Mesenchymal stem cell (in vitro differentiated cells and primary cell): ENCODE data around the gene NMNAT2.

Experiments used
- DNase-seq: peaks from one replicate; pipeline ENCODE4 v3.0.0-alpha.2; 2013
- H2AFZ ChIP-seq: one replicate; pipeline ENCODE4 v1.6.1; 2013; ENCODE audit warnings: low read depth, mild to moderate bottlenecking, control low read depth, inconsistent platforms, low read length, moderate library complexity
- H2AK5ac ChIP-seq: 2 replicates; pipeline ENCODE4 v1.6.1; 2013; ENCODE audit warnings: low read length, moderate library complexity, mild to moderate bottlenecking, inconsistent platforms; ENCODE audit not compliant: severe bottlenecking
- H2BK120ac ChIP-seq: one replicate; pipeline ENCODE4 v1.6.1; 2013; ENCODE audit warnings: low read depth, mild to moderate bottlenecking, inconsistent platforms, low read length, moderate library complexity
- H2BK12ac ChIP-seq, 2 experiments: one replicate each; pipeline ENCODE4 v1.6.1; 2013; ENCODE audit warnings: inconsistent platforms in 2 of 2, low read length in 2 of 2, mild to moderate bottlenecking in 2 of 2, moderate library complexity in 2 of 2, control low read depth in 1 of 2
- H2BK15ac ChIP-seq: one replicate; pipeline ENCODE4 v1.6.1; 2013; ENCODE audit warnings: mild to moderate bottlenecking, low read depth, inconsistent platforms; ENCODE audit not compliant: poor library complexity, severe bottlenecking
- H2BK5ac ChIP-seq: 2 replicates; pipeline ENCODE4 v1.6.1; 2013; ENCODE audit warnings: low read depth, mild to moderate bottlenecking, low read length, control low read depth, inconsistent platforms; ENCODE audit not compliant: poor library complexity, severe bottlenecking
- H3K14ac ChIP-seq, 2 experiments: one replicate each; pipeline ENCODE4 v1.6.1; 2013; ENCODE audit warnings: inconsistent platforms in 2 of 2, low read length in 2 of 2, control low read depth in 1 of 2, mild to moderate bottlenecking in 1 of 2, moderate library complexity in 1 of 2
- H3K18ac ChIP-seq, 2 experiments: one replicate each; pipeline ENCODE4 v1.6.1; 2013; ENCODE audit warnings: inconsistent platforms in 2 of 2, low read length in 2 of 2, control low read depth in 1 of 2, low read depth in 1 of 2, mild to moderate bottlenecking in 1 of 2
- H3K23ac ChIP-seq, 2 experiments: one replicate each; pipeline ENCODE4 v1.6.1; 2013; ENCODE audit warnings: inconsistent platforms in 2 of 2, low read length in 2 of 2, mild to moderate bottlenecking in 2 of 2, moderate library complexity in 2 of 2, control low read depth in 1 of 2
- H3K27ac ChIP-seq: 2 replicates; pipeline ENCODE4 v1.5.1; 2013; ENCODE audit warnings: mild to moderate bottlenecking, moderate library complexity, low read length, control low read depth, inconsistent platforms; ENCODE audit not compliant: poor library complexity, severe bottlenecking
- H3K27me3 ChIP-seq, 2 experiments: 2 replicates each; pipeline versions ENCODE4 v1.6.1 to v1.7.0; 2013; ENCODE audit warnings: low read length in 2 of 2, mild to moderate bottlenecking in 2 of 2, moderate library complexity in 2 of 2, control low read depth in 1 of 2, inconsistent platforms in 1 of 2; ENCODE audit not compliant: control insufficient read depth in 1 of 2, insufficient read depth in 1 of 2
- H3K36me3 ChIP-seq, 2 experiments: 2 replicates each; pipeline versions ENCODE4 v1.6.1 to v1.7.0; 2013; ENCODE audit warnings: low read length in 2 of 2, control low read depth in 1 of 2, inconsistent platforms in 1 of 2, low read depth in 1 of 2, mild to moderate bottlenecking in 1 of 2; ENCODE audit not compliant: insufficient read depth in 2 of 2, control insufficient read depth in 1 of 2
- H3K4ac ChIP-seq, 2 experiments: one replicate each; pipeline ENCODE4 v1.6.1; 2013; ENCODE audit warnings: inconsistent platforms in 2 of 2, low read length in 2 of 2, mild to moderate bottlenecking in 2 of 2, moderate library complexity in 2 of 2, control low read depth in 1 of 2, low read depth in 1 of 2
- H3K4me1 ChIP-seq: 2 replicates; pipeline ENCODE4 v1.6.1; 2013; ENCODE audit warnings: low read depth, low read length, control low read depth; ENCODE audit not compliant: control insufficient read depth, insufficient read depth
- H3K4me2 ChIP-seq: 2 replicates; pipeline ENCODE4 v1.6.1; 2013; ENCODE audit warnings: low read length, mild to moderate bottlenecking, inconsistent platforms; ENCODE audit not compliant: poor library complexity, severe bottlenecking
- H3K4me3 ChIP-seq, 2 experiments: 2 replicates each; pipeline versions ENCODE4 v1.5.1 to v1.7.0; 2013; ENCODE audit warnings: low read length in 2 of 2, mild to moderate bottlenecking in 2 of 2, control low read depth in 1 of 2, low read depth in 1 of 2; ENCODE audit not compliant: insufficient read depth in 1 of 2
- H3K79me1 ChIP-seq: replicated peaks from 2 replicates; pipeline ENCODE4 v1.6.1; 2013; ENCODE audit warnings: mild to moderate bottlenecking, control low read depth, low read length, inconsistent platforms; ENCODE audit not compliant: poor library complexity, severe bottlenecking
- H3K9ac ChIP-seq: 2 replicates; pipeline ENCODE4 v1.7.0; 2013; ENCODE audit warnings: mild to moderate bottlenecking, low read length, moderate library complexity
- H3K9me3 ChIP-seq: 2 replicates; pipeline ENCODE4 v1.7.0; 2013; ENCODE audit warnings: mild to moderate bottlenecking, low read length; ENCODE audit not compliant: control insufficient read depth
- H4K8ac ChIP-seq: one replicate; pipeline ENCODE4 v1.6.1; 2013; ENCODE audit warnings: inconsistent platforms, mild to moderate bottlenecking, low read length, moderate library complexity
- H4K91ac ChIP-seq: one replicate; pipeline ENCODE4 v1.6.1; 2013; ENCODE audit warnings: mild to moderate bottlenecking, low read length, inconsistent platforms
- WGBS: methylation state at CpG from one replicate; pipeline ENCODE4 v1.1.7; 2013; ENCODE audit warnings: mixed read lengths; 5-methylcytosine and 5-hydroxymethylcytosine counted together

Gene NMNAT2

DNA sequence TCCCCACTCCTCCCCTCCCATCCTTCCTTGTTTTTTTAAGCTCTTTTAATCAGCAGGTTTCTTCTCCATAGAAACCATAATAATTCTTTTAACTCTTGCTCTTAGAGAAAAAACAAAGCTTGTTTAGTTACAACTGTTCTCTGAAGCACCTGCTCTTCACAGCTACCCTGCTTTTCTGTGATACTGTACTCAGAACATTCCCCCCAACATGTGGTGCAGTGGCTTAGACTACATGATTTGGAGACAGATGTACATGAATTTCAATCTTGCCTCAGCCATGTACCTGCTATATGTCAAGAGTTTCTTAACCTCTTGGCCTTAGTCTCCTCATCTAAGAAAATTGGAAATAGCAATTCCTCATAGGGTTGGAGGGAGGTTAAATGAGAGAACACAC lies 198.6 kb downstream of the NMNAT2 start:
- no peak overlapping the region for H3K18ac ChIP-seq
- H3K4me3 ChIP-seq: no peak overlapping the region
- H2AK5ac ChIP-seq: no peak overlapping the region
- peaks cover 2% of the 10 kb centered on the region for H3K4me1 ChIP-seq
- H2BK120ac ChIP-seq: no peak overlapping the region
- no peak overlapping the region for H2AFZ ChIP-seq
- no peak overlapping the region for H2BK12ac ChIP-seq
- no peak overlapping the region for H4K91ac ChIP-seq
- H2BK5ac ChIP-seq: no peak overlapping the region
- no peak overlapping the region for H3K4ac ChIP-seq
- no peak for DNase-seq
- no peaks in the 10 kb centered on the region for H3K9me3 ChIP-seq
- H3K9ac ChIP-seq: no peak overlapping the region
- H3K79me1 ChIP-seq: no peaks in the 10 kb centered on the region
- no peak overlapping the region for H3K4me2 ChIP-seq
- no peak overlapping the region for H3K14ac ChIP-seq
- H3K27me3 ChIP-seq: no peaks in the 10 kb centered on the region
- H2BK15ac ChIP-seq: no peak overlapping the region
- no peaks in the 10 kb centered on the region for H3K36me3 ChIP-seq
- no peak overlapping the region for H3K27ac ChIP-seq
- no peak overlapping the region for H4K8ac ChIP-seq
- no peak overlapping the region for H3K23ac ChIP-seq

- no peak overlapping the region for H3K23ac ChIP-seq
- 37% methylated on average over 5 of the region's 5 CpGs for WGBS
- H3K27me3 ChIP-seq: no peaks in the 10 kb centered on the region
- no peak overlapping the region for H2BK12ac ChIP-seq
- no peak overlapping the region for H4K8ac ChIP-seq
- no peaks in the 10 kb centered on the region for H3K36me3 ChIP-seq
- no peaks in the 10 kb centered on the region for H3K9me3 ChIP-seq
- H4K91ac ChIP-seq: no peak overlapping the region
- no peak overlapping the region for H3K27ac ChIP-seq
- H3K14ac ChIP-seq: no peak overlapping the region
- H2BK120ac ChIP-seq: no peak overlapping the region
- H2BK5ac ChIP-seq: no peak overlapping the region
- H2BK15ac ChIP-seq: no peak overlapping the region
- no peak overlapping the region for H3K4ac ChIP-seq
- H2AFZ ChIP-seq: no peak overlapping the region
- peaks cover 2% of the 10 kb centered on the region for H3K4me1 ChIP-seq
- peak; percentile 7 for DNase-seq
- H3K4me3 ChIP-seq: no peak overlapping the region
- no peaks in the 10 kb centered on the region for H3K79me1 ChIP-seq
- no peak overlapping the region for H2AK5ac ChIP-seq
- no peak overlapping the region for H3K18ac ChIP-seq
- no peak overlapping the region for H3K4me2 ChIP-seq
- H3K9ac ChIP-seq: no peak overlapping the region
Measured at GRCh38 chr1:183218971-183219615, 199.1 kb downstream of the NMNAT2 start.

DNA sequence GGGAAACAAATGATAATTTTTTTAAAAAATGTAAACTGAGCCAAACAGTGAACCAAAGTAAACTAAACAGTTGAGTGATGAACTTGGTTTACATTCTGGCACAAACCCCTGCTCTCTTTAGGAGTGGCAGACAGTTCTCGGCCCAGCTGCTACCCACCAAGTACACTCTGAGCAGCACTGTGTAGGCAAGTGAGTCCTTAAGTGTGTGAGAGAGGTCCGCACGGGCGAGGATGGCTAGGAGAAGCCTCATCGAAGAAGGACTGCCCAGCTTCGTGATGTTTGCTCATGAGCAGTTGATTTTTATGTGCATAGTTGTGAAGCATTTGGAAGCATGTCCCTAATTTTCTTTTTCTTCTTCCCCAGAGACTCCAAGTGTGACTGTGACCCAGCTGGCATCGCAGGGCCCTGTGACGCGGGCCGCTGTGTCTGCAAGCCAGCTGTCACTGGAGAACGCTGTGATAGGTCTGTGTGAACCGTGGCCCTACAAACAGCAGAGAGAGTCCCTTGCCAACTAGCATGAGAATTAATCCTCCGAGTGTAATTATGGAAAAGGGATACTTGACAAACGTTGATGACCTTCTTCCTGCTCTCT lies 200.1 kb downstream of the NMNAT2 start:
- Histone ChIP-seq H3K36me3 (no peaks in the 10 kb centered on the region), H3K4ac (no peak overlapping the region), H2BK120ac (no peak overlapping the region), H4K8ac (peak overlapping the region; percentile 75), H3K4me3 (no peak overlapping the region), H3K9me3 (no peaks in the 10 kb centered on the region), H4K91ac (no peak overlapping the region), H3K18ac (no peak overlapping the region), H2BK12ac (no peak overlapping the region), H2BK15ac (peak overlapping the region; percentile 31), H3K14ac (no peak overlapping the region), H3K27me3 (no peaks in the 10 kb centered on the region), H3K27ac (no peak overlapping the region), H2AK5ac (no peak overlapping the region), H3K79me1 (no peaks in the 10 kb centered on the region), H3K23ac (no peak overlapping the region), H2AFZ (no peak overlapping the region), H3K9ac (no peak overlapping the region), H2BK5ac (no peak overlapping the region), H3K4me2 (no peak overlapping the region), H3K4me1 (peaks cover 2% of the 10 kb centered on the region)
- DNase-seq: no peak
- 89% methylated on average over 12 of the region's 14 CpGs for WGBS

GRCh38 chr1:183215936-183216335 lies 202.2 kb downstream of the NMNAT2 start:
- Histone ChIP-seq H2BK120ac (no peak overlapping the region), H3K4me2 (no peak overlapping the region), H2AFZ (no peak overlapping the region), H3K4me1 (peaks cover 2% of the 10 kb centered on the region), H2BK5ac (no peak overlapping the region), H3K4ac (no peak overlapping the region), H2AK5ac (no peak overlapping the region), H3K9ac (no peak overlapping the region), H3K18ac (no peak overlapping the region), H3K4me3 (no peak overlapping the region), H3K9me3 (no peaks in the 10 kb centered on the region), H3K14ac (no peak overlapping the region), H4K8ac (no peak overlapping the region), H3K36me3 (no peaks in the 10 kb centered on the region), H2BK12ac (no peak overlapping the region), H3K23ac (no peak overlapping the region), H3K27ac (no peak overlapping the region), H4K91ac (no peak overlapping the region), H3K79me1 (no peaks in the 10 kb centered on the region), H3K27me3 (no peaks in the 10 kb centered on the region), H2BK15ac (no peak overlapping the region)
- DNase-seq: no peak
- 87% methylated on average over 4 of the region's 4 CpGs for WGBS
